HepG2 (cell line): Measurements from ENCODE around the gene CREBRF. TPM values are rescaled to one million over a fixed set of nuclear protein-coding genes. Genes with fewer than 3 reads are reported as not detected.

Experiments
- ATF4 ChIP-seq, 2 experiments: fragments of 450-650 bp in 1 of 2; sonication (generic) in 1 of 2; formaldehyde crosslinking; IDR thresholded peaks; 2 replicates each; pipeline versions ENCODE4 v1.5.0 to v1.8.0; 2020 to 2022; ENCODE audit warnings: mild to moderate bottlenecking in 1 of 2, missing genetic modification reagents in 1 of 2
- CEBPB ChIP-seq: IDR thresholded peaks from 2 replicates; pipeline ENCODE4 v1.6.1; 2011; ENCODE audit warnings: low read depth, low read length, improper control_type of control experiment, borderline replicate concordance
- FOXM1 ChIP-seq: sonication (generic); formaldehyde crosslinking; IDR thresholded peaks from 2 replicates; pipeline ENCODE4 v1.5.0; 2020; ENCODE audit warnings: missing genetic modification reagents
- HMG20A ChIP-seq: IDR thresholded peaks from 2 replicates; pipeline ENCODE4 v1.6.1; 2016; ENCODE audit warnings: borderline replicate concordance
- HOXA5 ChIP-seq: sonication (generic); formaldehyde crosslinking; IDR thresholded peaks from 2 replicates; pipeline ENCODE4 v1.4.0; 2020; ENCODE audit warnings: missing genetic modification reagents
- NFKB2 ChIP-seq: sonication (generic); formaldehyde crosslinking; IDR thresholded peaks from 2 replicates; pipeline ENCODE4 v1.4.0; 2020; ENCODE audit warnings: missing genetic modification reagents, borderline replicate concordance
- ZBTB1 ChIP-seq: sonication (generic); formaldehyde crosslinking; IDR thresholded peaks from 2 replicates; pipeline ENCODE4 v1.4.0; 2020; ENCODE audit warnings: missing genetic modification reagents, borderline replicate concordance
- ZBTB14 ChIP-seq: sonication (generic); formaldehyde crosslinking; IDR thresholded peaks from 2 replicates; pipeline ENCODE4 v1.4.0; 2020; ENCODE audit warnings: missing genetic modification reagents
- ZBTB37 ChIP-seq: sonication (generic); formaldehyde crosslinking; IDR thresholded peaks from 2 replicates; pipeline ENCODE4 v1.4.0; 2020; ENCODE audit warnings: mild to moderate bottlenecking, missing genetic modification reagents
- ZBTB40 ChIP-seq, 2 experiments: fragments of 450-650 bp in 1 of 2; sonication (generic) in 1 of 2; formaldehyde crosslinking in 1 of 2; IDR thresholded peaks; 2 replicates each; pipeline versions ENCODE4 v1.6.1 to v1.8.0; 2016 to 2022; ENCODE audit warnings: antibody characterized with exemption in 1 of 2, mild to moderate bottlenecking in 1 of 2, missing genetic modification reagents in 1 of 2
- ZBTB8A ChIP-seq: sonication (generic); formaldehyde crosslinking; IDR thresholded peaks from 2 replicates; pipeline ENCODE4 v1.4.0; 2020; ENCODE audit warnings: mild to moderate bottlenecking, low read depth, missing genetic modification reagents, borderline replicate concordance
- ZFX ChIP-seq: sonication (generic); formaldehyde crosslinking; IDR thresholded peaks from 2 replicates; pipeline ENCODE4 v1.4.0; 2020; ENCODE audit warnings: mild to moderate bottlenecking, low read depth, missing genetic modification reagents, moderate library complexity
- ZNF143 ChIP-seq: sonication (generic); formaldehyde crosslinking; IDR thresholded peaks from 2 replicates; pipeline ENCODE4 v1.4.0; 2020; ENCODE audit warnings: missing genetic modification reagents
- ZNF225 ChIP-seq: sonication (generic); formaldehyde crosslinking; IDR thresholded peaks from 2 replicates; pipeline ENCODE4 v1.4.0; 2020; ENCODE audit warnings: mild to moderate bottlenecking, missing genetic modification reagents
- polyA plus RNA-seq, 8 experiments: library from polyadenylated mRNA; depleted of rRNA in 3 of 8; stranded (reverse) in 7 of 8; unstranded in 1 of 8; fragments of >200 nt; fragmentation: Illumina TruSeq in 4 of 8; extraction: Trizol in 4 of 8; gene quantifications; 2 replicates each; pipeline versions ENCODE4 v1.2.1 to v1.2.3, GENCODE V29; 2011 to 2016; ENCODE audit warnings: low read depth in 4 of 8, missing spikeins in 1 of 8, mixed read lengths in 1 of 8; ENCODE audit not compliant: insufficient read depth in 1 of 8
- total RNA-seq, 5 experiments: library from RNA; depleted of rRNA; stranded (reverse); fragments of >200 nt; fragmentation: Illumina TruSeq; extraction: Trizol; gene quantifications; 2 replicates each; pipeline ENCODE4 v1.2.3, GENCODE V29; 2016; ENCODE audit warnings: low read depth in 1 of 5

CREBRF gene
- total and polyA plus RNA-seq, 2 of the 13 experiments (the other 11 are each of a cell fraction or from before 2014, with no cell fraction given), result 4.5 to 10.2 TPM

GRCh38 chr5:173055983-173056782 is at the start of gene CREBRF (continued):
- TF ChIP-seq ZBTB40 (IDR thresholded peaks at IDR 0.05), result no peak
- 0 out of 2 replicates have a peak, but pooled peaks have one; percentile 39 for TF ChIP-seq ZBTB40 (CRISPR knock-in tag; IDR thresholded peaks at IDR 0.05)
- no peak for TF ChIP-seq ZBTB37
- TF ChIP-seq ZBTB1, result no peak
- peak in 1 of 2 experiments; percentile 68; a peak in 2 of 4 replicates for TF ChIP-seq ATF4 (CRISPR knock-in tag; IDR thresholded peaks at IDR 0.05)
- TF ChIP-seq ZFX (CRISPR knock-in tag), result peak; percentile 50
- TF ChIP-seq HMG20A (CRISPR knock-in tag), result no peak
- no peak for TF ChIP-seq FOXM1 (CRISPR knock-in tag)
- no peak for TF ChIP-seq CEBPB
- no peak for TF ChIP-seq HOXA5 (CRISPR knock-in tag)
- TF ChIP-seq ZNF225, result no peak
- no peak; the same call in 1 of the 2 replicates for TF ChIP-seq NFKB2 (CRISPR knock-in tag)
- no peak for TF ChIP-seq ZBTB14 (CRISPR knock-in tag)
- no peak for TF ChIP-seq ZNF143 (CRISPR knock-in tag)
- no peak for TF ChIP-seq ZBTB8A (CRISPR knock-in tag)
